ENCODE results near the gene LHFPL3. TPM values are rescaled to one million over a fixed set of nuclear protein-coding genes. Genes with fewer than 3 reads are reported as not detected.

Gene LHFPL3
- total RNA-seq, 1 experiment from 2014 or later, result 0.80 TPM

DNA sequence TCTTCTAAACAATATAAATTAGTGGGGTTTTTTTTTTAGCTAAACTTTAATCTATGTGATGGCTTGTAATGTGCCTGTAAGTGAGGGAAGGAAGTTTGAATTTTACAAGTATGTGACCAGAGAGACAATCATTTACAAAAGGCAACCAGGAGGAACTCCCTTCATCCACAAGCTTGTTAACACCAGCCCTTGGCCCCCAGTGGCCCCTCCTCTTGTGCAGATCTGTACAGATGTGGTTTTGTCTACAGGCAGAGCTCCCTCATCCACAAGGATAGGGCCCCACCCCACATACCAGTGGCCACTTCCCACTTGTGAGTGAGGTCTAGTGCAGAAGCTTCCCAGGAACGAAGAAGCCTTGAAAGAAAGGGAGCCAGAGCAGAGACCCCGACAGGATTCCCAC is 451.5 kb downstream of the LHFPL3 start:
- H3K4me3 ChIP-seq (ENCODE audit: insufficient read depth, low read depth, low read length), result no peak overlapping the region
- no peak for DNase-seq
- H3K36me3 ChIP-seq (replicated peaks; ENCODE audit: control insufficient read depth, insufficient read depth, low read length), result no peaks in the 10 kb centered on the region
- H3K27me3 ChIP-seq (ENCODE audit: control insufficient read depth, insufficient read depth, low read length), result no peaks in the 10 kb centered on the region

DNA sequence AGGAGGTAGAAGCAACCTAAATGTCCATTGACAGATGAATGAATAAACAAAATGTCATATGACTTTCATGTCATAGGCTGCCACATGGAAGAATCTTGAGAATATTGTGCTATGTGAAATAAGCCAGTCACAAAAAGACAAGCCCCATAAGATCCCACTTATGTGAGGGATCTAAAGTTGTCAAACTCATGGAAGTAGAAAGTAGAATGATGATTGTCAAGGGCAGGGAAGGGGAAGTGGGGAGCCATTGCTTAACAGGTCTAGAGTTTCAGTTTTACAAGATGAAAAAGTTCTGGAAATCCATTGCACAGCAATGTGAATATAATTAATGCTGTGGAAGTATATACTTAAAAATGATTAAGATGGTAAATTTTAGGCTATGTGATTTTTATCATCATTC is 456.3 kb downstream of the LHFPL3 start:
- H3K4me3 ChIP-seq (ENCODE audit: insufficient read depth, low read depth, low read length), result no peak overlapping the region
- no peak for DNase-seq
- H3K36me3 ChIP-seq (replicated peaks; ENCODE audit: control insufficient read depth, insufficient read depth, low read length), result no peaks in the 10 kb centered on the region
- no peaks in the 10 kb centered on the region for H3K27me3 ChIP-seq (ENCODE audit: control insufficient read depth, insufficient read depth, low read length)

DNA sequence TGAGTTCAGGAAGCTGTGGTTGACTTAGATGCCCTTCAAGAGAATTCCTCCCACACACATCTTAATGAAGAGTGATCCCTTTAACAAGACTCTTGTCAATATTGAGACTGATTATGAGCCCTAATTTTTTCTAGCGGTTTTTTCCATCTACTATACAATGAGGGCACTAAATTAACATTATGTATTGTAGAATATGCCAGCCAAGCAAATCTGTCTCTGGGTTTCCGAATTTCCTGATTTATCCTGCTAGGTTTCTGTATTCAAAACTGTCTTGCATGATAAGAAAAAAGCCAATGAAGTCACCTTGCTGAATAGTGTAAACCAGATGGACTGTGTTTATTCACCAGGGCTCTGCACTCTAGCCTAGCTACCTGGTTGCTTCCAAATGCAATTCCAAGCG is 461.4 kb downstream of the LHFPL3 start:
- H3K4me3 ChIP-seq (ENCODE audit: insufficient read depth, low read depth, low read length), result no peak overlapping the region
- no peaks in the 10 kb centered on the region for H3K36me3 ChIP-seq (replicated peaks; ENCODE audit: control insufficient read depth, insufficient read depth, low read length)
- no peak for DNase-seq
- H3K27me3 ChIP-seq (ENCODE audit: control insufficient read depth, insufficient read depth, low read length), result no peaks in the 10 kb centered on the region

DNA sequence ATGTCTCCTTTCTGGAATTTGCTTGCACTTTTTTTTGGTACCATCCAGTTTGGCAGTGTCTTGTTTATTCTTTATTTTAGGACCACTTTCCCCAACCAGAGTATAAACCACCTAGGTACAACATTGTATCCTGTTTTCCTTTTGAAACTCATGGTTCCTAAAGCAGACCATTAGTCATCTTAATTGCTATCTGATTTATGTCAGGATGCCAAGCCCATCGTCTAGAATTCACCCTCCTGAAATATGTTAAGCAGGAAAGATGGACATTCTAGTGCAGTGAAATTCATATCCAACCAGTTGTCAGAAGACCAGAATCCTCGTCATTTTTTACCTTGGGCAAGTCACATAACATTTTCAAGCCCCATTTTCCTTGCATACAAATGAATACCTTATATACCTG is 462.0 kb downstream of the LHFPL3 start:
- Histone ChIP-seq H3K27me3 (ENCODE audit: control insufficient read depth, insufficient read depth, low read length) (no peaks in the 10 kb centered on the region), H3K4me3 (ENCODE audit: insufficient read depth, low read depth, low read length) (no peak overlapping the region), H3K36me3 (replicated peaks; ENCODE audit: control insufficient read depth, insufficient read depth, low read length) (no peaks in the 10 kb centered on the region)
- no peak for DNase-seq

DNA sequence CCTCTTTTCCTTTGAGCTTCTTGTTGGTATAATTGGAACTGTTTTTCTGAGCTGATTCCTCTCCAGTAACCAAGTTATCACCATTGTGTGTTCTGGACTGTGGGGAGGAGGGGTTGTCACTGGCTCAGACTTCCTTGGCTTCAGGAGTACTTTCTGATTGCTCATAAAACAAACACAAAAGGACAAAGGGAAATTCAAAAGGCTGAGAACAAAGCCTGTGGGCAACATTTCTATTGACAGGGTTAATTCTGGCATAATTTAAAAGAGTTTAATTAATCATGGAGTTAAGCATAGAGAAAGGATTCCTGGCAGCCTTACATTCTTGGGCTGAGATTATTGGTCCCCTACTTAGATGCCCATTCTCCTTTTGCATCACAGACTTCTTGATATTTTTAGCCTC is 462.7 kb downstream of the LHFPL3 start:
- no peak for DNase-seq
- Histone ChIP-seq H3K4me3 (ENCODE audit: insufficient read depth, low read depth, low read length) (no peak overlapping the region), H3K27me3 (ENCODE audit: control insufficient read depth, insufficient read depth, low read length) (no peaks in the 10 kb centered on the region), H3K36me3 (replicated peaks; ENCODE audit: control insufficient read depth, insufficient read depth, low read length) (no peaks in the 10 kb centered on the region)

DNA sequence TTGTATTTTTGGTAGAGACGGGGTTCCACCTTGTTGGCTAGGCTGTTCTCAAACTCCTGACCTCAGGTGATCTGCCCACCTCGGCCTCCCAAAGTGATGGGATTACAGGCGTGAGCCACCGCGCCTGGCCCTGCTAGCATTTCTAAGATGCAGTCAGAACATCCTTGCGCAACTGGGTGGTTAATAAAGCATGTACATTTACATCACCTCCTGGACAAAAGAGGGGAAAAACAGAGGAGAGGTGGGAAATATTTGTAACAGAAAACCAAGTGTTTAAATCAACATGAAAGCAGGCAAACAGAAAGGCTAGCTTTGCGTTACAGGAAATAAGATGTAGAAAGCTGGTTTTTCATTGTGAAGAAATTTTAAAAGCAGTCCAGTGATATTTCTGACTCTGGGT is 464.7 kb downstream of the LHFPL3 start:
- no peak for DNase-seq
- no peak overlapping the region for H3K4me3 ChIP-seq (ENCODE audit: insufficient read depth, low read depth, low read length)
- H3K36me3 ChIP-seq (replicated peaks; ENCODE audit: control insufficient read depth, insufficient read depth, low read length), result no peaks in the 10 kb centered on the region
- no peaks in the 10 kb centered on the region for H3K27me3 ChIP-seq (ENCODE audit: control insufficient read depth, insufficient read depth, low read length)

DNA sequence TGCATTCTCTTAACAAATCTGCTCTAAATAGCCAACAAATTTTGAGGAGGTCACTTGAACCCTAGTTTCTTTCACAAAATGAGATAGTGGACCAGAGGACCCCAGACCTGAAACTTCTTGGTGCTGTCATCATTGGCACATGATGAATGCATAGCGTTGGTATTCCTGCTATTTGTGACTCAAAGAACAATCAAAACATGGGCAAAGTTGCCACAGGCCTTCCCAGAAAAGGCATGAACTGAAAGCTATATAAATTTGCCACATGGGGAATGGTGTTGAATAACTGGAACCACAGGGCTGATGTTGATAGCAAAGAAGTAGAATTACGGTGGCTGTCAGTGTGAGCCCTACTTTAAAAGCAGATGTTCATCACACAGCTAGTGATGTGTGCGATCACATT is 465.8 kb downstream of the LHFPL3 start:
- Histone ChIP-seq H3K27me3 (ENCODE audit: control insufficient read depth, insufficient read depth, low read length) (no peaks in the 10 kb centered on the region), H3K36me3 (replicated peaks; ENCODE audit: control insufficient read depth, insufficient read depth, low read length) (no peaks in the 10 kb centered on the region), H3K4me3 (ENCODE audit: insufficient read depth, low read depth, low read length) (no peak overlapping the region)
- no peak for DNase-seq

DNA sequence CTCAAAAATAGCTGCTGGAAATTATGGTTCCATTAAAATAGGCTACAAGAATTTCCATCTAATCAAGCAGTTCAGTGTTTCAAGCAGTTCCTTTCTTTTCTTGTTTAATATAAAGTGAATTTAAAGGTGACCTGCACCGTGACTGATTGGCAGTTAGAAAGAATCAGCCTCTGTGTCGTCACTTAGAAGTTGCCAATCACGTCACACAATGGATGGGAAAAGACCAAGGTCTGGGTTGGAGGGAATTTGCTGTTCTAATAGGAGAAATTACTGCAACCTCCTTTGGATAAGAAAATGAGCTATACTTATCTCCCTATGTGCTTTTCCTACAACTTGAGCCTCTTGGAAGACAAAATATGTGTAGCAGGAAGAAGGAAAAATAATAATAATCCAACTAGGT is 466.2 kb downstream of the LHFPL3 start:
- H3K27me3 ChIP-seq (ENCODE audit: control insufficient read depth, insufficient read depth, low read length), result no peaks in the 10 kb centered on the region

DNA sequence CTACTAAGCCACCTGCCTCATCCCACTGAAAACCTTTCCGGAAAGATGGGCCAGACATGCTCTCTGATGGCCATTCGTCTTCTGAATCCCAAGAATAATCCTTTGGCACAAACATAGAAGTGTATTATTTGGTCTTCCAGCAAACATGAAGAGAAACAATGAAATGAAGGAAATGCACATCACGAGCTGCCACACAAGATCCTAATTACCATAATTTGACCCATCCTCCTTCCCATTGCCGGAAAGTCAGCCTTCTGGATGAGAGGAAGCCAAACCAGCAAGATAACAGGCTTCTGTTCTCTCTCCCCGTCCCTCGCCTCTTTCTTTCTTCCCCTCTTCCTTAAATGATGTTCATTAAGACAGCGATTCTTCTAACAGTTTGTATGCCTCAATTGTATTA is 466.7 kb downstream of the LHFPL3 start:
- DNase-seq, result no peak
- no peaks in the 10 kb centered on the region for H3K27me3 ChIP-seq (ENCODE audit: control insufficient read depth, insufficient read depth, low read length)
- no peaks in the 10 kb centered on the region for H3K36me3 ChIP-seq (replicated peaks; ENCODE audit: control insufficient read depth, insufficient read depth, low read length)
- H3K4me3 ChIP-seq (ENCODE audit: insufficient read depth, low read depth, low read length), result no peak overlapping the region

More for the DNA sequence above, 466.2 kb downstream of the LHFPL3 start:
- H3K36me3 ChIP-seq (replicated peaks; ENCODE audit: control insufficient read depth, insufficient read depth, low read length), result no peaks in the 10 kb centered on the region
- DNase-seq, result no peak
- no peak overlapping the region for H3K4me3 ChIP-seq (ENCODE audit: insufficient read depth, low read depth, low read length)

DNA sequence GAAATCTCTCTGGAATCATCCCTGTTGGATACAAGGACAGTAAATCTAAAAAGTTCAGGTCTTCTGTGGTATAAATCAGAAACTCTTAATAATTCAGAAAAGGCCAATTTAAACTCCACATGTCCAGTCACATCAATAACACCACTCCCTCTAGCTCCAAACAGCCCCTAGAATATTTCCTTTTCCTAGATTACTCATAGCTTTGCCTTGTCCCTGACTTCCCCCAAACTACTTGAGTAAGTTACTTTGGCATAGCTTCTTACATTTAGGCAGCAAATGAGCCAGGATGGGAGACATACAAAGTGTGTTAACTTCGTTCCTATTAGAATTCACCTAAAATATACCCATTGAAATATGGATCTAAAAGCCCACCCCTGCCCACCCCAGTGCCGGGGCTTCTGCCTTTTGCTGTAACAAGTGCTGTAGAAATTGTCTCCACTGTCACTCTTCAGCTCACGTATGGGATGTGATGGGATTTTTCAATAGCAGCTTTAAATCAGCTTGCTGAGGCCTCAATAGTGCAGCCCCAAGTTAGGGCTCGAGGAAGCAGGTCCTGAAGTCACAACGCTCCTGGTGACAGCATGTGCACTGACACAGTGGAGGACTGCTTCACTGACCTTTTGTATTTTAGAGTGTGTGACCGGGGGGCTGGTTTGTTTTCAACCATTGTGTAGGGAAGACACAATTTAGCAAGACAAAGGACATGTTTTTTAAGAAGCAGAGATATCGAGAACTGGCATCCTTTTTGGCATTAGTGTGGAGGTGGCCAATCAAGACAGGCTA is 467.4 kb downstream of the LHFPL3 start:
- Histone ChIP-seq H3K27me3 (ENCODE audit: control insufficient read depth, insufficient read depth, low read length) (no peaks in the 10 kb centered on the region), H3K4me3 (ENCODE audit: insufficient read depth, low read depth, low read length) (no peak overlapping the region), H3K36me3 (replicated peaks; ENCODE audit: control insufficient read depth, insufficient read depth, low read length) (no peaks in the 10 kb centered on the region)
- DNase-seq, result no peak

DNA sequence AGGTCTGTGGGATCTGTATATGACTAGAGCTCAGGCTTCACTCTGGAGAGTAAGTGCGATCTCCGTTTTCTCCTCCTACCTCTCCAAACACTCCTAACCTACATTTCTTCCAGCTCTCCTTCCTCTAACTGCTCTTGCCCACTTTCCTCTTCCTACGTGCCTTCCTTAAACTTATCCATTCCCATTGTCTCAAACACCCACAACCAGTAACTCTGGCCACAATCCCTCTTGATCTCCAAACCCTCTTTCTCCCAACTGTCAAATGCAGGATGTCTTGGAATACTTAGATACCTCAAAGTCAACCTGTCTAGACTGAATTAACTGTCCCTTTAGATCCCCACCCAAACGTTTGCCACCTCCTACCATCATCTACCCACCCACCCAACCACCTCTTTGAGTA is 471.9 kb downstream of the LHFPL3 start:
- Histone ChIP-seq H3K4me3 (ENCODE audit: insufficient read depth, low read depth, low read length) (no peak overlapping the region), H3K36me3 (replicated peaks; ENCODE audit: control insufficient read depth, insufficient read depth, low read length) (no peaks in the 10 kb centered on the region), H3K27me3 (ENCODE audit: control insufficient read depth, insufficient read depth, low read length) (no peaks in the 10 kb centered on the region)
- no peak for DNase-seq

DNA sequence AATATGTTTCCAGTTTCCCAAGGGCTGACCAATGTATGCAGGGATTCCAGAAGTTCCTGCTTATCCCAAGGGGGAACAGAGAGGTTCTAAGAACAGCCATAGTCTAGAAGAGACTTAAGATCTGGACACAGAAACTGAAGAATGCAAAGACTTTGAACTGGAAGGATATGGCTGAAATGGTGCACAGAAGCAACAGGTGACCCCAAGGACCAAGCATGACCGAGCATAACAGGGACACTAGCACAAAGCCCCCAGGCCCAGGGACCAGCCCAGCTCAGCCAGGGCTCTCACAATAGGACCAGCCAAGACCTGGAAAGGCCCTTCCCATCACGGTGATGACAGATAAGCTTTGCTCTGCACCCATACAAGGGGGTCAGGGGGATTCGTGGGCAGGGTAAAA is 472.6 kb downstream of the LHFPL3 start:
- no peaks in the 10 kb centered on the region for H3K36me3 ChIP-seq (replicated peaks; ENCODE audit: control insufficient read depth, insufficient read depth, low read length)
- H3K27me3 ChIP-seq (ENCODE audit: control insufficient read depth, insufficient read depth, low read length), result no peaks in the 10 kb centered on the region
- DNase-seq, result no peak
- no peak overlapping the region for H3K4me3 ChIP-seq (ENCODE audit: insufficient read depth, low read depth, low read length)

DNA sequence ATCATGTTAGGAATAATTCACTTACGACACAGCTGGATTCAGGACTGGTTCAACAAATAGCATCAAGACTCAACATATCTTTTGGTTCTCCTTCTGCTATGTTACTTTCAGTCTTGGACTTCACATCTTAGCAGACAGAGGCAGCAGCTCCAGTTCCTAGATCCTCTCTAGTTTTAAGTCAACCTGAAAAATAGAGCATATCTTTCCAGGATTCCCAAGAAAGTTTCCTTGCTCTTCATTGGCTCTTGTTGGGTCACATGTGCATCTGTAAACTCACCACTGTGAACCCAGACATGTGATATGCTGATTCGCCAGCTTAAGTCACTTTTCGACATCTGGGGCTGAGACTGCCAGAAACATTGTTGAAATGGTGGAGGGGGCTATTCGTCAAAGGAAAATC is 475.5 kb downstream of the LHFPL3 start:
- no peaks in the 10 kb centered on the region for H3K27me3 ChIP-seq (ENCODE audit: control insufficient read depth, insufficient read depth, low read length)
- no peaks in the 10 kb centered on the region for H3K36me3 ChIP-seq (replicated peaks; ENCODE audit: control insufficient read depth, insufficient read depth, low read length)
- H3K4me3 ChIP-seq (ENCODE audit: insufficient read depth, low read depth, low read length), result no peak overlapping the region
- DNase-seq, result no peak

DNA sequence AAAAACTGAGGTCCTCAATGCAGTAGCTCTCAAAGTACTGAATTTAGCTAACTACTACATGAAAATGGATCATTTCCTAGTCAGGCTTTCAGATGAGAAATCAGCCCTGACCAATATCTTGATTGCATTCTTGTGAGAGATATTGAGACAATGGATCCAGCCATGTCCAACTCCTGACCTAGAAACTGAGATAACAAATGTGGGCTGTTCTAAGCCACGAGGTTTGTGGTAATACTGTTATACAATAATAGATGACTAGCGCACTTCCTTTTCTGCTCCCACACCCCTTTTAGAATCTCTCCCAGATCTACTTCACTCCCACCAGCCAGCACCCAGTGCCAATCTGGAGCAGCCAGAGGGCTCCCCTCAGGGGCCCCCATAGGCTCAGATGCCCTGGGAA is 476.3 kb downstream of the LHFPL3 start:
- H3K4me3 ChIP-seq (ENCODE audit: insufficient read depth, low read depth, low read length), result no peak overlapping the region
- H3K27me3 ChIP-seq (ENCODE audit: control insufficient read depth, insufficient read depth, low read length), result no peaks in the 10 kb centered on the region
- no peaks in the 10 kb centered on the region for H3K36me3 ChIP-seq (replicated peaks; ENCODE audit: control insufficient read depth, insufficient read depth, low read length)
- no peak for DNase-seq

DNA sequence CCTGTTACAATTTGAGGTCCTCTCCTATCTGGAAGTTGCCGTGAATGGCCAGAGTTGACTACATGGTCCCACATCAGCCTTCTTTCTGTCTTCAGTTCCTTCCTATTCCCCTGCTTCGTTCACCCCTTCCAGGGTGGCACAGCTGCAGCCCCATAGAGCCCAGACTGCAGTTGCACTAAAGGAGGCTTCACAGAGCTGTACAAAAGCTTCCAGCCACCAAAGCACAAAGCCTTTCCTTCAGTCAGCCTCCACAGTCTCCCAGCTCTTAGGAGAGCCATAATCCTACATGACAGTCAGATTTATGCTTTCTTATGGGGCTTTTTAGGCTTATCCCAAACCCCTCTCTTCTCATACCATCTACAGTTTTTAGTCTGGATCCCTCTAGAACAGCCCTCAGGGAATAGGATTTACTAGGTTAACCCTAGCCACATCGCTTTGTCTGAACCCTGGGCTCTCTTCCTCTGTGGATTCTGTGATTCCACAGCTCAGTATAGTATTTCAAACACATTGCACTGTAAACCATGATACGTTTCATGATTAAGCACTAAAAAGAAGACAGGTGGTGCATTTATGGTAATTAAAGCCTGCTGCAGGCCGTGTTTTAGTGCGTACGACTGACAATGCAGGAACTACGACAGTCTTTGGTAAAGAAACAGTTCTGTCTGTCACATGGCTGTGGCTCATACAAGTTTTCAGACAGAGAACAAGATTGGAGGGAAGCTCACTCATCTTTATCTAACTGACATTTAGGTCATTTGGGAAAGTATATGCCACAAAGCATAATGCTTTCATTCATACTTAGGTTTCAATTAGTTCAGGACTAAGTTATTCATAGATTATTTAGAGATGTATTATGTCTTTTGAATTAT is 477.3 kb downstream of the LHFPL3 start:
- H3K36me3 ChIP-seq (replicated peaks; ENCODE audit: control insufficient read depth, insufficient read depth, low read length), result no peaks in the 10 kb centered on the region

More for the DNA sequence above, 477.3 kb downstream of the LHFPL3 start:
- no peak overlapping the region for H3K4me3 ChIP-seq (ENCODE audit: insufficient read depth, low read depth, low read length)
- no peak for DNase-seq
- H3K27me3 ChIP-seq (ENCODE audit: control insufficient read depth, insufficient read depth, low read length), result no peaks in the 10 kb centered on the region

All from H7 (cell line).